ENCODE measurements around the gene GPR15LG. TPM values are rescaled to one million over a fixed set of nuclear protein-coding genes. Genes with fewer than 3 reads are reported as not detected.
"Not testable (repeated sequence)": the region's sequence is repeated elsewhere in the genome, so short reads cannot be mapped to it uniquely, and the experiment has no call there.

GPR15LG gene
- not detected for total RNA-seq

GRCh38 chr10:84173501-84173929 lies at the start of gene GPR15LG:
TSS of gene GPR15LG (plus strand) at chr10:84173801. CDS start at chr10:84173852, 51 bp downstream.
- intact Hi-C loops (cut with DNase I) = no loop called here
- DNase-seq (ENCODE audit: low spot score in 2 of 2) = no peak
- Histone ChIP-seq H3K36me3 (no peaks in the 10 kb centered on the region), H3K27ac (no peak within 1 kb of the TSS), H3K27me3 (no peaks in the 10 kb centered on the region), H3K9me3 (no peaks in the 10 kb centered on the region), H3K4me1 (no peaks in the 10 kb centered on the region), H3K4me3 (no peak within 1 kb of the TSS)
- TF ChIP-seq CTCF (IDR thresholded peaks at IDR 0.05) = no peak

- H3K4me3 ChIP-seq; H3K27me3 ChIP-seq; H3K36me3 ChIP-seq; intact Hi-C loops (cut with DNase I); DNase-seq (ENCODE audit: low spot score in 2 of 2); H3K9me3 ChIP-seq; H3K4me1 ChIP-seq; H3K27ac ChIP-seq: not testable (repeated sequence)
These were observed 47.5 kb upstream of the GPR15LG start for GRCh38 chr10:84125910-84126784.

GRCh38 chr10:84126785-84127167 lies 46.8 kb upstream of the GPR15LG start:
- no peaks in the 10 kb centered on the region for H3K9me3 ChIP-seq
- H3K4me1 ChIP-seq = no peaks in the 10 kb centered on the region
- intact Hi-C loops (cut with DNase I) = no loop called here
- no peak for TF ChIP-seq CTCF (IDR thresholded peaks at IDR 0.05)
- no peak for DNase-seq (ENCODE audit: low spot score in 2 of 2)
- no peak overlapping the region for H3K4me3 ChIP-seq
- H3K36me3 ChIP-seq = no peaks in the 10 kb centered on the region
- H3K27ac ChIP-seq = no peak overlapping the region
- no peaks in the 10 kb centered on the region for H3K27me3 ChIP-seq

GRCh38 chr10:84135836-84136235 lies 37.8 kb upstream of the GPR15LG start:
- H3K4me3 ChIP-seq = no peak overlapping the region
- no peaks in the 10 kb centered on the region for H3K9me3 ChIP-seq
- no peak for DNase-seq (ENCODE audit: low spot score in 2 of 2)
- no peak for TF ChIP-seq CTCF (IDR thresholded peaks at IDR 0.05)
- peaks cover 0 to 8% of the 10 kb centered on the region in 2 donors for H3K4me1 ChIP-seq
- intact Hi-C loops (cut with DNase I) = loop anchor here (5.0 kb wide), 1 partner anchor 286 kb away; no protein-coding TSS in a partner anchor
- no peaks in the 10 kb centered on the region for H3K36me3 ChIP-seq
- H3K27me3 ChIP-seq = no peaks in the 10 kb centered on the region
- H3K27ac ChIP-seq = no peak overlapping the region

- H3K27ac ChIP-seq = no peak overlapping the region
- DNase-seq (ENCODE audit: low spot score in 2 of 2) = no peak
- H3K36me3 ChIP-seq = peaks cover under 1 to 5% of the 10 kb centered on the region in 2 donors
- TF ChIP-seq CTCF (IDR thresholded peaks at IDR 0.05) = no peak
- no peaks in the 10 kb centered on the region for H3K27me3 ChIP-seq
- no peak overlapping the region for H3K4me3 ChIP-seq
- H3K9me3 ChIP-seq = no peaks in the 10 kb centered on the region
- H3K4me1 ChIP-seq = peaks cover 5 to 13% of the 10 kb centered on the region in 2 donors
- intact Hi-C loops (cut with DNase I) = loop anchor here (5.0 kb wide), 1 partner anchor 284 kb away; no protein-coding TSS in a partner anchor
These were observed 35.8 kb upstream of the GPR15LG start for GRCh38 chr10:84137811-84138210.

- Histone ChIP-seq H3K4me3 (peak overlapping the region; percentile 87 to 99), H3K27ac (peak overlapping the region; percentile 96 to 97), H3K36me3 (peaks cover 5 to 13% of the 10 kb centered on the region in 2 donors), H3K4me1 (peaks cover 5 to 13% of the 10 kb centered on the region in 2 donors), H3K27me3 (no peaks in the 10 kb centered on the region), H3K9me3 (no peaks in the 10 kb centered on the region)
- DNase-seq (ENCODE audit: low spot score in 2 of 2) = no peak
- intact Hi-C loops (cut with DNase I) = loop anchor here (1.0 to 5.0 kb wide), 2 partner anchors 190 to 284 kb away; partner anchors contain the start of gene CCSER2
- TF ChIP-seq CTCF (IDR thresholded peaks at IDR 0.05) = no peak
These were observed 35.0 kb upstream of the GPR15LG start for GRCh38 chr10:84138478-84139125.

Data from ascending aorta (tissue), 2 donors.